GM23248 (cell line): ENCODE results near the gene SCGN. TPM values are rescaled to one million over a fixed set of nuclear protein-coding genes. Genes with fewer than 3 reads are reported as not detected.

Experiments used
- DNase-seq: peaks from one replicate; pipeline ENCODE4 v3.0.0-alpha.2; 2015
- H2AFZ ChIP-seq: fragments of 200-600 bp; sonication (generic); 2 replicates; pipeline ENCODE4 v1.6.1; 2016; ENCODE audit warnings: antibody characterized with exemption
- H3F3A ChIP-seq: fragments of 200-600 bp; sonication (generic); 2 replicates; pipeline ENCODE4 v1.6.1; 2016; ENCODE audit warnings: mild to moderate bottlenecking, antibody characterized with exemption, mixed run types; ENCODE audit not compliant: insufficient read depth
- H3K27ac ChIP-seq: fragments of 200-600 bp; sonication (generic); 2 replicates; pipeline ENCODE4 v1.5.1; 2016; ENCODE audit warnings: mild to moderate bottlenecking
- H3K27me3 ChIP-seq: fragments of 200-600 bp; sonication (generic); replicated peaks from 2 replicates; pipeline ENCODE4 v1.6.1; 2016; ENCODE audit warnings: mild to moderate bottlenecking; ENCODE audit not compliant: insufficient read depth
- H3K36me3 ChIP-seq: fragments of 200-600 bp; sonication (generic); 2 replicates; pipeline ENCODE4 v1.6.1; 2016; ENCODE audit warnings: low read depth, mild to moderate bottlenecking
- H3K4me1 ChIP-seq: fragments of 200-600 bp; sonication (generic); 2 replicates; pipeline ENCODE4 v1.6.1; 2016; ENCODE audit warnings: mild to moderate bottlenecking; ENCODE audit not compliant: insufficient read depth
- H3K4me2 ChIP-seq: fragments of 200-600 bp; sonication (generic); one replicate; pipeline ENCODE4 v1.6.1; 2016; ENCODE audit warnings: mild to moderate bottlenecking; ENCODE audit not compliant: unreplicated experiment
- H3K4me3 ChIP-seq: fragments of 200-600 bp; sonication (generic); 2 replicates; pipeline ENCODE4 v1.5.1; 2016; ENCODE audit warnings: mild to moderate bottlenecking
- H3K79me2 ChIP-seq: fragments of 200-600 bp; sonication (generic); 2 replicates; pipeline ENCODE4 v1.6.1; 2016; ENCODE audit warnings: mild to moderate bottlenecking; ENCODE audit not compliant: insufficient read depth
- H3K9ac ChIP-seq: fragments of 200-600 bp; sonication (generic); 2 replicates; pipeline ENCODE4 v1.6.1; 2016; ENCODE audit warnings: mild to moderate bottlenecking
- H3K9me2 ChIP-seq: fragments of 200-600 bp; sonication (generic); 2 replicates; pipeline ENCODE4 v1.6.1; 2016; ENCODE audit warnings: mixed run types, mild to moderate bottlenecking, moderate library complexity; ENCODE audit not compliant: insufficient read depth
- H3K9me3 ChIP-seq: fragments of 200-600 bp; sonication (generic); one replicate; pipeline ENCODE4 v1.6.1; 2017; ENCODE audit warnings: low read depth
- H4K20me1 ChIP-seq: fragments of 200-600 bp; sonication (generic); 2 replicates; pipeline ENCODE4 v1.6.0; 2016; ENCODE audit not compliant: insufficient read depth
- EZH2 ChIP-seq: fragments of 200-600 bp; sonication (generic); IDR thresholded peaks from 2 replicates; pipeline ENCODE4 v1.6.1; 2018; ENCODE audit warnings: antibody characterized with exemption, mild to moderate bottlenecking; ENCODE audit not compliant: insufficient read depth, poor library complexity, severe bottlenecking
- EZH2phosphoT487 ChIP-seq: fragments of 200-600 bp; sonication (generic); IDR thresholded peaks from 2 replicates; pipeline ENCODE4 v1.6.1; 2018; ENCODE audit warnings: antibody characterized with exemption, moderate library complexity, mild to moderate bottlenecking, low read depth; ENCODE audit not compliant: insufficient read depth
- WGBS, 2 experiments: methylation state at CpG; one replicate each; pipeline ENCODE4 v1.1.6; 2015 to 2017; ENCODE audit warnings: low lambda C conversion rate in 2 of 2, low coverage in 1 of 2; ENCODE audit errors: missing lambda C conversion rate in 2 of 2; 5-methylcytosine and 5-hydroxymethylcytosine counted together
- in situ Hi-C: fragments of 300-500 bp; cut with MboI; formaldehyde crosslinking; loops from 2 replicates; pipeline ENCODE4 v1.15.0; 2020
- polyA plus RNA-seq: library from polyadenylated mRNA; unstranded; fragments of >200 nt; fragmentation: Nextera tagmentation; extraction: Ambion mirVana; gene quantifications from 2 replicates; pipeline ENCODE4 v1.2.1, GENCODE V29; 2016
- total RNA-seq: library from RNA; depleted of rRNA; stranded (reverse); fragments of >200 nt; shearing (Covaris generic); gene quantifications from 2 replicates; pipeline ENCODE4 v1.2.3, GENCODE V29; 2014

The SCGN gene
- total and polyA plus RNA-seq, 2 experiments from 2014 or later: not detected

DNA sequence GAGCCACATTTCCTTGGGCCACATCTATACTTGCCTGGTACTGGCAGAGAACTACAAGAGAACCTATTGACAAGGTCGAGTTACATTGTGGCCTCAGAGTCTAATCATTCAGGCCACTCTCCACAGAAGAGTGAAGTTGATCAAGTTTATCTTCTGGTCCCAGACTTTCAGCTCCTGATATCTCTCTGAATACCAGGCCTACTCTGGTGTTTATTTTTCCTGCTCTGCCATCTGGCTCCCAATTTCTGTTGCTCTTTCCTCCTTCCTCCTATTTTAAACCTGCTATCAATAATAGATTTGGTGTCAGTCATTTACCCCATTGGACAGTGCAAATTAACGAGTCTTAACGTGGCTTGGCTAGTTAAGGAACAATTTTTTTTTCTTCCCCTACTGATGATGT lies 46.6 kb downstream of the SCGN start:
- Histone ChIP-seq H3K9me3 (no peaks in the 10 kb centered on the region), H3F3A (no peaks in the 10 kb centered on the region), H3K79me2 (no peaks in the 10 kb centered on the region), H3K4me1 (no peaks in the 10 kb centered on the region), H4K20me1 (no peaks in the 10 kb centered on the region), H3K4me2 (no peak overlapping the region), H3K27me3 (no peaks in the 10 kb centered on the region), H3K9ac (no peak overlapping the region), H3K36me3 (no peaks in the 10 kb centered on the region), H3K27ac (no peak overlapping the region), H2AFZ (no peak overlapping the region), H3K4me3 (no peak overlapping the region), H3K9me2 (no peaks in the 10 kb centered on the region)
- 51 to 59% methylated on average over 3 of the region's 3 CpGs for WGBS, 2 experiments
- no peak for DNase-seq
- TF ChIP-seq EZH2 (no peak), EZH2phosphoT487 (no peak)
- in situ Hi-C loops: no loop called here

DNA sequence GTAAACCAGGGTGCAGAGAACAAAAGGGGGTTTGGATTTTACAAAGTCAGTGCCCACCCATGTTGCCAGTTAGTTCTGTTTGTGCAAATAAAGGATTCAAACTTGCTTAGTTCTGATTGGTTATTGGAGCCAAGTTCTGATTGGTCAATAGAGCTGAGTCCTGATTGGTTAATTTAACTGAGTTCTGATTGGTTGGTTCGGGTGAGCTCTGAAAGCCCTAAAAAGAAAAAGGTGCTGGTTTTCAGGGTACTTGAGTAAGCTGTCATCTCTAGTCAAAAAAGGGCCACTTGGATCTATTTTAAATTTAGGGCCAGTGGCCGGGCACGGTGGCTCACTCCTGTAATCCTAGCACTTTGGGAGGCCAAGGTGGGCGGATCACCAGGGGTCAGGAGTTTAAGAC lies 47.6 kb downstream of the SCGN start:
- H3K4me1 ChIP-seq: no peaks in the 10 kb centered on the region
- no peaks in the 10 kb centered on the region for H3K27me3 ChIP-seq
- 47 to 65% methylated on average over 4 of the region's 4 CpGs for WGBS, 2 experiments
- H4K20me1 ChIP-seq: no peaks in the 10 kb centered on the region
- H3K9ac ChIP-seq: no peak overlapping the region
- in situ Hi-C loops: no loop called here
- TF ChIP-seq EZH2phosphoT487: no peak
- TF ChIP-seq EZH2: no peak
- no peak overlapping the region for H3K4me2 ChIP-seq
- H3K4me3 ChIP-seq: no peak overlapping the region
- no peak for DNase-seq
- H3K9me3 ChIP-seq: no peaks in the 10 kb centered on the region
- H3K9me2 ChIP-seq: no peaks in the 10 kb centered on the region
- H3K36me3 ChIP-seq: no peaks in the 10 kb centered on the region
- H3K27ac ChIP-seq: no peak overlapping the region
- no peaks in the 10 kb centered on the region for H3F3A ChIP-seq
- no peak overlapping the region for H2AFZ ChIP-seq
- no peaks in the 10 kb centered on the region for H3K79me2 ChIP-seq

DNA sequence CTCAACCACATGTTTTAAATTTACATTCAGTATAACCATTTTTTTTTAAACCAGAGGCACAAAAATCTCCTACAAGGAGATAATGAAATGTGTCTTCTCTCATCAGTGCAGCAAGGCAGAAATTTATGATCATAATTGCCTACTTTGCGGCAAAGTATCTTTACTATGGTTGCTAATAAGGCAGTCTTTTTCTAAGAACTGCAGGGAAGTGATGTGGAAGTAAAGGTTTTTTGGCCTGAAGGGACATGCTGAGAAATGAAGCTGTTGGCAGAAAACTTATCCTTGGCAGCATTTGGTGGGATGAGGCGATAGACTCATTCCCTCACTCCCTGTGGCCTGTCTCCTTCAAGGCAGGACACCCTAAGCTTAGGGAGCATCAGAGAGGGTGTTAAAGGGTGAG lies 48.7 kb downstream of the SCGN start:
- no peaks in the 10 kb centered on the region for H3K9me3 ChIP-seq
- no peak overlapping the region for H3K4me3 ChIP-seq
- no peak overlapping the region for H3K27ac ChIP-seq
- TF ChIP-seq EZH2phosphoT487: no peak
- no peak for TF ChIP-seq EZH2
- 18 to 19% methylated on average over 2 of the region's 2 CpGs for WGBS, 2 experiments
- no peak overlapping the region for H3K4me2 ChIP-seq
- H3K9me2 ChIP-seq: no peaks in the 10 kb centered on the region
- no peaks in the 10 kb centered on the region for H4K20me1 ChIP-seq
- H3K4me1 ChIP-seq: no peaks in the 10 kb centered on the region
- no peak for DNase-seq
- H3K36me3 ChIP-seq: no peaks in the 10 kb centered on the region
- in situ Hi-C loops: no loop called here
- no peaks in the 10 kb centered on the region for H3K79me2 ChIP-seq
- no peak overlapping the region for H2AFZ ChIP-seq
- H3K9ac ChIP-seq: no peak overlapping the region
- H3F3A ChIP-seq: no peaks in the 10 kb centered on the region
- H3K27me3 ChIP-seq: no peaks in the 10 kb centered on the region

DNA sequence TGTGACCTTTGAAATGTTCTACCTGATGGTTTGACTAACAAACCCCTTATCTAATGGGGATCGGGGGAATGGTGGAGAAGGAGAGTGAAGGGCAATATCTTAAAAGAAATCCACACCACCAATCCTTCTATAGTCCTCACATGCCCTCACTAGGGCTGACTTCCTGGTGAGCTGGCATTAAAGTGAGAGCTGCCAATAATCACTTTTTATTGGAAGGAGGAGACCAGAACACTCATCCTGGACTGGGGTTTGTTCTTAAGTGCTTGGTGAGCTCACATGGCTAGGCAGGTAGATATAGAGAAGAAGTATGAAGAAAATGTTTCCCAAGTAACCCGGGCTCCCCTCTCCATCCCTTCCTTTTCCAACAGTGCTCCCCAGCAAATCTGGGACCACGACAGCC lies 49.8 kb downstream of the SCGN start:
- 38 to 57% methylated on average over 3 of the region's 3 CpGs for WGBS, 2 experiments
- Histone ChIP-seq H3K79me2 (no peaks in the 10 kb centered on the region), H3K9me3 (no peaks in the 10 kb centered on the region), H4K20me1 (no peaks in the 10 kb centered on the region), H3K27ac (no peak overlapping the region), H3K9ac (no peak overlapping the region), H3F3A (no peaks in the 10 kb centered on the region), H3K4me3 (no peak overlapping the region), H3K27me3 (no peaks in the 10 kb centered on the region), H3K4me2 (no peak overlapping the region), H3K4me1 (no peaks in the 10 kb centered on the region), H3K36me3 (no peaks in the 10 kb centered on the region), H3K9me2 (no peaks in the 10 kb centered on the region), H2AFZ (no peak overlapping the region)
- TF ChIP-seq EZH2phosphoT487 (no peak), EZH2 (no peak)
- in situ Hi-C loops: no loop called here
- DNase-seq: no peak

DNA sequence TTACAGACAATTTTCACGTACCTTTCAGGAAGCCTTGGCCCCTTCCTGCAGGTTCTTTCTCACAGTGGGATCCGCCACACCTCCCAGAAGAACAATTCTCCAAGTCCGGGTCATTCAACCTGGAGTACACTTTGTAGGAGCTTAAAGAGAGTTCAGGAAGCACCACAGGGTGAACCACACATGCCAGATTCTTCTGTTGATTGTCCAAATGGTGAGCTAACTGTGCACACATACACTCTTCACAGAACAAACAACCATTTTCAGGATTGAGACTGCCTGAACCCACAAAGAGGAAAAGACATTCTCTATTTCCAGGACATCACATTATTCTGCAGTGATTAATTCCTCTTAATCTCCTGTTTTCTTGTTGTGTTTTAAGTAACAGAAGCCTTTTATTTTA lies 51.0 kb downstream of the SCGN start:
- H3K4me3 ChIP-seq: no peak overlapping the region
- no peaks in the 10 kb centered on the region for H3K36me3 ChIP-seq
- no peaks in the 10 kb centered on the region for H3K79me2 ChIP-seq
- no peak overlapping the region for H3K4me2 ChIP-seq
- no peaks in the 10 kb centered on the region for H3F3A ChIP-seq
- no peaks in the 10 kb centered on the region for H4K20me1 ChIP-seq
- no peak overlapping the region for H3K9ac ChIP-seq
- in situ Hi-C loops: no loop called here
- no peaks in the 10 kb centered on the region for H3K27me3 ChIP-seq
- DNase-seq: no peak
- 36 to 47% methylated on average over 3 of the region's 3 CpGs for WGBS, 2 experiments
- H3K27ac ChIP-seq: no peak overlapping the region
- H3K9me2 ChIP-seq: no peaks in the 10 kb centered on the region
- no peaks in the 10 kb centered on the region for H3K9me3 ChIP-seq
- H2AFZ ChIP-seq: no peak overlapping the region
- H3K4me1 ChIP-seq: no peaks in the 10 kb centered on the region
- TF ChIP-seq EZH2 (no peak), EZH2phosphoT487 (no peak)
